GM12801 (cell line): ENCODE measurements around the gene NR6A1.

Experiments
- CTCF ChIP-seq: IDR thresholded peaks from one replicate; pipeline ENCODE4 v1.5.1; 2011; ENCODE audit warnings: control low read depth; ENCODE audit not compliant: insufficient read length; ENCODE audit errors: extremely low read depth

NR6A1 gene

GRCh38 chr9:124473310-124473709 is 297.8 kb downstream of the NR6A1 start:
- TF ChIP-seq CTCF = no peak

GRCh38 chr9:124472770-124473169 is 298.3 kb downstream of the NR6A1 start:
- no peak for TF ChIP-seq CTCF

- no peak for TF ChIP-seq CTCF
Measured at GRCh38 chr9:124471761-124472160, 299.4 kb downstream of the NR6A1 start.

- no peak for TF ChIP-seq CTCF
Measured at GRCh38 chr9:124470726-124471125, 300.4 kb downstream of the NR6A1 start.

- no peak for TF ChIP-seq CTCF
Measured at GRCh38 chr9:124470306-124470705, 300.8 kb downstream of the NR6A1 start.

GRCh38 chr9:124469011-124469832 is 301.9 kb downstream of the NR6A1 start:
- no peak for TF ChIP-seq CTCF

GRCh38 chr9:124468061-124468740 is 302.9 kb downstream of the NR6A1 start:
- no peak for TF ChIP-seq CTCF
